ENCODE results near the gene MT1G. TPM values are rescaled to one million over a fixed set of nuclear protein-coding genes. Genes with fewer than 3 reads are reported as not detected.

Gene MT1G
- total RNA-seq, 1 experiment from 2014 or later, result not detected

- Mint-ChIP-seq H3K27me3 (ENCODE audit: insufficient read depth, unreplicated experiment) (no peaks in the 10 kb centered on the region), H3K4me3 (ENCODE audit: unreplicated experiment) (no peak overlapping the region), H3K36me3 (ENCODE audit: insufficient read depth, unreplicated experiment) (no peaks in the 10 kb centered on the region), H3K27ac (ENCODE audit: low read depth, unreplicated experiment) (no peak overlapping the region), H3K4me1 (ENCODE audit: insufficient read depth, unreplicated experiment) (peaks cover 13% of the 10 kb centered on the region), H3K9me3 (ENCODE audit: unreplicated experiment) (no peaks in the 10 kb centered on the region)
- intact Hi-C loops (cut with micrococcal nuclease), result no loop called here
- BruUV-seq (replicated peaks), result no TSS peak
- ChIA-PET CTCF (interaction anchor here (2.1 kb wide), 1 partner anchor 63 kb away, joined by 7 read pairs; no protein-coding TSS in a partner anchor), POLR2A (interaction anchor here (1.0 to 2.1 kb wide), 3 partner anchors 11 to 44 kb away, joined by 3 to 6 read pairs (median 4); partner anchors contain the start of genes MT1X and MT2A)
- no peak for DNase-seq (ENCODE audit: unreplicated experiment)
- TF ChIP-seq CTCF (IDR thresholded peaks at IDR 0.05; ENCODE audit: unreplicated experiment), result no peak
Observed at GRCh38 chr16:56639045-56639444, 28.8 kb downstream of the MT1G start.

DNA sequence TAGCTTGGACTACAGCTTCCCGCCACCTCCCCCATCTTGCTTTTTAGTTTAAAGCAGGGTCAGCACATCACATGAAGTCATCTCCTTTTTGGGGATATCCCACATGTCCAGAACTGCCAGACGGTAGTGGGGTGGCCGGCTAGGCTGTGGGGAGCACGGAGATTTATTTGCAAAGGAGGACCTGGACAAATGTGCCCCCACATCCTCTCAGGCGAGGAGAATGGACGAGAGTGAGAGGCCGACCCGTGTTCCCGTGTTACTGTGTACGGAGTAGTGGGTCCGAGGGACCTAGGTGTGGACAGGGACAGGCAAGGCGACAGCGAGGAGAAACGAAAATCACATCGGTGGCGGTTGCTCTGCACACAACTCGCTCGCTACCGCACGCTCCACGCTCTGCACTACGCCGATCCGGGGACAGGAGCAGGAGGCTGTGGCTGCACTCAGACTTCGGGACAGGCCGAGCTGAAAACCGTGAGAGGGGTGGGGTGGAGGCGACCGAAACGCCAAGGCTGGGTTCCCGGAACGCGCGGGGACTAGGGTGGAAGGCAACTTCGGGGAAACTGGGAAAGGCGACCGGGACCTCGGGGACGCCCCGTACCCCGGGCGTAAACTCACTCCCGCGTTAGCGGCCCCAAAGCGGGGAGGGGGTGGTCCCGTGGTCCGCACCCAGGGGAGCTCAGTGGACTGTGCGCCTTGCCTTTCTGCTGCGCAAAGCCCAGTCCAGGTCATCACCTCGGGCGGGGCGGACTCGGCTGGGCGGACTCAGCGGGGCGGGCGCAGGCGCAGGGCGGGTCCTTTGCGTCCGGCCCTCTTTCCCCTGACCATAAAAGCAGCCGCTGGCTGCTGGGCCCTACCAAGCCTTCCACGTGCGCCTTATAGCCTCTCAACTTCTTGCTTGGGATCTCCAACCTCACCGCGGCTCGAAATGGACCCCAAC, 29.8 kb downstream of the MT1G start, which contains the start of gene MT1A:
TSS of gene MT1A (plus strand) at position 853 of the 937 bp plus-strand sequence. CDS start at position 926, 73 bp downstream.
- H3K4me1 Mint-ChIP-seq (ENCODE audit: insufficient read depth, unreplicated experiment), result peaks cover 20% of the 10 kb centered on the region
- ChIA-PET POLR2A (interaction anchor here (0.6 to 2.1 kb wide), 8 partner anchors 9 to 298 kb away, joined by 3 to 11 read pairs (median 4); partner anchors contain the start of genes MT1E and MT2A), CTCF (interaction anchor here (0.6 kb wide), 1 partner anchor 324 kb away, joined by 4 read pairs; no protein-coding TSS in a partner anchor)
- no peak within 1 kb of the TSS for H3K4me3 Mint-ChIP-seq (ENCODE audit: unreplicated experiment)
- no TSS peak for BruUV-seq (replicated peaks)
- no peak for TF ChIP-seq CTCF (IDR thresholded peaks at IDR 0.05; ENCODE audit: unreplicated experiment)
- no peaks in the 10 kb centered on the region for H3K36me3 Mint-ChIP-seq (ENCODE audit: insufficient read depth, unreplicated experiment)
- DNase-seq (ENCODE audit: unreplicated experiment), result no peak
- no peak within 1 kb of the TSS for H3K27ac Mint-ChIP-seq (ENCODE audit: low read depth, unreplicated experiment)
- intact Hi-C loops (cut with micrococcal nuclease), result no loop called here
- H3K9me3 Mint-ChIP-seq (ENCODE audit: unreplicated experiment), result no peaks in the 10 kb centered on the region
- no peaks in the 10 kb centered on the region for H3K27me3 Mint-ChIP-seq (ENCODE audit: insufficient read depth, unreplicated experiment)

- Mint-ChIP-seq H3K4me3 (ENCODE audit: unreplicated experiment) (no peak overlapping the region), H3K36me3 (ENCODE audit: insufficient read depth, unreplicated experiment) (no peaks in the 10 kb centered on the region), H3K27ac (ENCODE audit: low read depth, unreplicated experiment) (no peak overlapping the region), H3K9me3 (ENCODE audit: unreplicated experiment) (no peaks in the 10 kb centered on the region), H3K27me3 (ENCODE audit: insufficient read depth, unreplicated experiment) (no peaks in the 10 kb centered on the region), H3K4me1 (ENCODE audit: insufficient read depth, unreplicated experiment) (peaks cover 16% of the 10 kb centered on the region)
- ChIA-PET POLR2A (interaction anchor here (0.7 to 2.1 kb wide), 10 partner anchors 8 to 45 kb away, joined by 3 to 11 read pairs (median 4); partner anchors contain the start of genes MT1E and MT1X), CTCF (interaction anchor here (1.6 kb wide), 1 partner anchor 32 kb away, joined by 7 read pairs; no protein-coding TSS in a partner anchor)
- intact Hi-C loops (cut with micrococcal nuclease), result no loop called here
- BruUV-seq (replicated peaks), result no TSS peak
- DNase-seq (ENCODE audit: unreplicated experiment), result no peak
- no peak for TF ChIP-seq CTCF (IDR thresholded peaks at IDR 0.05; ENCODE audit: unreplicated experiment)
Observed at GRCh38 chr16:56636616-56637413, 31.1 kb downstream of the MT1G start.
